Karpas-422 (cell line): ENCODE data around the gene HECW1. TPM values are rescaled to one million over a fixed set of nuclear protein-coding genes. Genes with fewer than 3 reads are reported as not detected.

ENCODE experiments used
- DNase-seq: peaks from one replicate; pipeline ENCODE4 v3.0.0-alpha.2; 2015
- H2AFZ ChIP-seq: fragments of 200-600 bp; sonication (generic); 2 replicates; pipeline ENCODE4 v1.6.1; 2014; ENCODE audit warnings: antibody characterized with exemption, low read length, mixed read lengths
- H3K27ac ChIP-seq: fragments of 200-600 bp; sonication (generic); 2 replicates; pipeline ENCODE4 v1.5.1; 2014; ENCODE audit warnings: mild to moderate bottlenecking, low read length, moderate library complexity
- H3K27me3 ChIP-seq: fragments of 200-600 bp; sonication (generic); 2 replicates; pipeline ENCODE4 v1.6.1; 2014; ENCODE audit warnings: low read length, mixed read lengths
- H3K36me3 ChIP-seq: fragments of 200-600 bp; sonication (generic); 2 replicates; pipeline ENCODE4 v1.6.1; 2014; ENCODE audit warnings: low read length, mixed read lengths; ENCODE audit not compliant: insufficient read depth
- H3K4me1 ChIP-seq: fragments of 200-600 bp; sonication (generic); 2 replicates; pipeline ENCODE4 v1.6.1; 2014; ENCODE audit warnings: mild to moderate bottlenecking, low read length, mixed read lengths
- H3K4me2 ChIP-seq: fragments of 200-600 bp; sonication (generic); 2 replicates; pipeline ENCODE4 v1.6.1; 2014; ENCODE audit warnings: low read length, low read depth, mild to moderate bottlenecking; ENCODE audit not compliant: poor library complexity, severe bottlenecking
- H3K4me3 ChIP-seq: fragments of 200-600 bp; sonication (generic); 2 replicates; pipeline ENCODE4 v1.5.1; 2014; ENCODE audit warnings: mild to moderate bottlenecking, antibody characterized with exemption, low read length, mixed read lengths
- H3K79me2 ChIP-seq: fragments of 200-600 bp; sonication (generic); 2 replicates; pipeline ENCODE4 v1.6.1; 2014; ENCODE audit warnings: mild to moderate bottlenecking, low read length, mixed read lengths
- H3K9ac ChIP-seq: fragments of 200-600 bp; sonication (generic); 2 replicates; pipeline ENCODE4 v1.6.0; 2014; ENCODE audit warnings: low read length
- H3K9me2 ChIP-seq: fragments of 200-600 bp; sonication (generic), shearing (Covaris generic); replicated peaks from 2 replicates; pipeline ENCODE4 v1.6.0; 2014; ENCODE audit warnings: mild to moderate bottlenecking, low read length, moderate library complexity; ENCODE audit not compliant: insufficient read depth
- H3K9me3 ChIP-seq: fragments of 300-700, 200-600 bp; sonication (generic); 2 replicates; pipeline ENCODE4 v1.6.1; 2014; ENCODE audit warnings: low read length, mixed read lengths
- H4K20me1 ChIP-seq: fragments of 200-600 bp; sonication (generic); 2 replicates; pipeline ENCODE4 v1.6.1; 2014; ENCODE audit warnings: mild to moderate bottlenecking, antibody characterized with exemption, low read length, low read depth; ENCODE audit not compliant: insufficient read depth
- total RNA-seq: library from RNA; depleted of rRNA; stranded (reverse); fragments of >200 nt; shearing (Covaris generic); gene quantifications from 2 replicates; pipeline ENCODE4 v1.2.3, GENCODE V29; 2014; ENCODE audit warnings: low replicate concordance

The HECW1 gene
- total RNA-seq, 1 experiment from 2014 or later: not detected

GRCh38 chr7:43247757-43248156 is 135.3 kb downstream of the HECW1 start:
- no peak overlapping the region for H3K27ac ChIP-seq
- no peaks in the 10 kb centered on the region for H3K4me1 ChIP-seq
- no peaks in the 10 kb centered on the region for H3K27me3 ChIP-seq
- no peaks in the 10 kb centered on the region for H3K36me3 ChIP-seq
- no peaks in the 10 kb centered on the region for H3K9me3 ChIP-seq
- H2AFZ ChIP-seq: no peak overlapping the region
- no peak overlapping the region for H3K4me2 ChIP-seq
- no peaks in the 10 kb centered on the region for H3K9me2 ChIP-seq
- H3K4me3 ChIP-seq: no peak overlapping the region
- H4K20me1 ChIP-seq: no peaks in the 10 kb centered on the region
- no peak for DNase-seq
- H3K9ac ChIP-seq: no peak overlapping the region
- H3K79me2 ChIP-seq: no peaks in the 10 kb centered on the region

GRCh38 chr7:43248553-43248952 is 136.1 kb downstream of the HECW1 start:
- H3K4me2 ChIP-seq: no peak overlapping the region
- H3K9me3 ChIP-seq: no peaks in the 10 kb centered on the region
- H4K20me1 ChIP-seq: no peaks in the 10 kb centered on the region
- H3K9me2 ChIP-seq: no peaks in the 10 kb centered on the region
- no peaks in the 10 kb centered on the region for H3K27me3 ChIP-seq
- H3K4me1 ChIP-seq: no peaks in the 10 kb centered on the region
- H3K36me3 ChIP-seq: no peaks in the 10 kb centered on the region
- no peak overlapping the region for H3K27ac ChIP-seq
- no peaks in the 10 kb centered on the region for H3K79me2 ChIP-seq
- no peak overlapping the region for H2AFZ ChIP-seq
- no peak overlapping the region for H3K4me3 ChIP-seq
- no peak for DNase-seq
- H3K9ac ChIP-seq: no peak overlapping the region

- Histone ChIP-seq H3K9me2 (no peaks in the 10 kb centered on the region), H3K4me3 (no peak overlapping the region), H3K4me1 (no peaks in the 10 kb centered on the region), H3K9me3 (no peaks in the 10 kb centered on the region), H4K20me1 (no peaks in the 10 kb centered on the region), H3K36me3 (no peaks in the 10 kb centered on the region), H3K27me3 (no peaks in the 10 kb centered on the region), H3K4me2 (no peak overlapping the region), H3K79me2 (no peaks in the 10 kb centered on the region), H2AFZ (no peak overlapping the region), H3K27ac (no peak overlapping the region), H3K9ac (no peak overlapping the region)
- no peak for DNase-seq
These were observed 136.7 kb downstream of the HECW1 start for GRCh38 chr7:43248961-43249822.

GRCh38 chr7:43249823-43250145 is 137.3 kb downstream of the HECW1 start:
- Histone ChIP-seq H4K20me1 (no peaks in the 10 kb centered on the region), H3K4me3 (no peak overlapping the region), H3K9me3 (no peaks in the 10 kb centered on the region), H2AFZ (no peak overlapping the region), H3K9me2 (no peaks in the 10 kb centered on the region), H3K27me3 (no peaks in the 10 kb centered on the region), H3K4me1 (no peaks in the 10 kb centered on the region), H3K79me2 (no peaks in the 10 kb centered on the region), H3K4me2 (no peak overlapping the region), H3K27ac (no peak overlapping the region), H3K36me3 (no peaks in the 10 kb centered on the region), H3K9ac (no peak overlapping the region)
- no peak for DNase-seq

- no peak overlapping the region for H3K4me2 ChIP-seq
- peak; percentile 90 for DNase-seq
- no peaks in the 10 kb centered on the region for H3K27me3 ChIP-seq
- no peaks in the 10 kb centered on the region for H3K79me2 ChIP-seq
- no peaks in the 10 kb centered on the region for H3K36me3 ChIP-seq
- no peak overlapping the region for H3K9ac ChIP-seq
- no peaks in the 10 kb centered on the region for H3K9me2 ChIP-seq
- no peak overlapping the region for H3K27ac ChIP-seq
- no peaks in the 10 kb centered on the region for H3K9me3 ChIP-seq
- H4K20me1 ChIP-seq: no peaks in the 10 kb centered on the region
- no peaks in the 10 kb centered on the region for H3K4me1 ChIP-seq
- H3K4me3 ChIP-seq: no peak overlapping the region
- no peak overlapping the region for H2AFZ ChIP-seq
These were observed 148.8 kb downstream of the HECW1 start for GRCh38 chr7:43260980-43261878.

GRCh38 chr7:43265139-43265538 is 152.7 kb downstream of the HECW1 start:
- Histone ChIP-seq H3K27ac (no peak overlapping the region), H3K79me2 (no peaks in the 10 kb centered on the region), H4K20me1 (no peaks in the 10 kb centered on the region), H3K9ac (no peak overlapping the region), H3K9me3 (no peaks in the 10 kb centered on the region), H3K27me3 (no peaks in the 10 kb centered on the region), H3K4me3 (no peak overlapping the region), H3K4me2 (no peak overlapping the region), H3K36me3 (no peaks in the 10 kb centered on the region), H2AFZ (no peak overlapping the region), H3K4me1 (no peaks in the 10 kb centered on the region), H3K9me2 (no peaks in the 10 kb centered on the region)
- DNase-seq: no peak

- Histone ChIP-seq H3K9me2 (no peaks in the 10 kb centered on the region), H4K20me1 (no peaks in the 10 kb centered on the region), H3K27me3 (no peaks in the 10 kb centered on the region), H3K4me3 (no peak overlapping the region), H3K4me1 (no peaks in the 10 kb centered on the region), H3K9ac (no peak overlapping the region), H2AFZ (no peak overlapping the region), H3K9me3 (no peaks in the 10 kb centered on the region), H3K4me2 (no peak overlapping the region), H3K27ac (no peak overlapping the region), H3K79me2 (no peaks in the 10 kb centered on the region), H3K36me3 (no peaks in the 10 kb centered on the region)
- no peak for DNase-seq
These were observed 161.7 kb downstream of the HECW1 start for GRCh38 chr7:43273939-43274719.

GRCh38 chr7:43274752-43275151 is 162.3 kb downstream of the HECW1 start:
- H3K9ac ChIP-seq: no peak overlapping the region
- DNase-seq: no peak
- no peaks in the 10 kb centered on the region for H3K9me2 ChIP-seq
- no peak overlapping the region for H3K4me2 ChIP-seq
- no peaks in the 10 kb centered on the region for H3K79me2 ChIP-seq
- no peaks in the 10 kb centered on the region for H3K27me3 ChIP-seq
- no peaks in the 10 kb centered on the region for H4K20me1 ChIP-seq
- no peaks in the 10 kb centered on the region for H3K36me3 ChIP-seq
- H3K4me1 ChIP-seq: no peaks in the 10 kb centered on the region
- no peaks in the 10 kb centered on the region for H3K9me3 ChIP-seq
- no peak overlapping the region for H3K27ac ChIP-seq
- H3K4me3 ChIP-seq: no peak overlapping the region
- no peak overlapping the region for H2AFZ ChIP-seq
